Suprapubic skin (tissue), 4 donors: Measurements from ENCODE around the gene KCTD14. TPM values are rescaled to one million over a fixed set of nuclear protein-coding genes. Genes with fewer than 3 reads are reported as not detected.

ENCODE experiments used
- DNase-seq, 2 donors: peaks; one replicate each; pipeline ENCODE4 v3.0.0-alpha.2; 2019; ENCODE audit warnings: low spot score in 2 of 2
- H3K27ac ChIP-seq: fragments of 200-600 bp; sonication (generic); one replicate; pipeline ENCODE4 v1.5.1; 2019
- H3K27me3 ChIP-seq: fragments of 200-600 bp; sonication (generic); one replicate; pipeline ENCODE4 v1.5.1; 2019
- H3K36me3 ChIP-seq: fragments of 200-600 bp; sonication (generic); one replicate; pipeline ENCODE4 v1.5.1; 2019
- H3K4me1 ChIP-seq: fragments of 200-600 bp; sonication (generic); one replicate; pipeline ENCODE4 v1.5.1; 2019
- H3K4me3 ChIP-seq: fragments of 200-600 bp; sonication (generic); one replicate; pipeline ENCODE4 v1.5.1; 2019; ENCODE audit warnings: mild to moderate bottlenecking
- H3K9me3 ChIP-seq: fragments of 200-600 bp; sonication (generic); one replicate; pipeline ENCODE4 v1.5.1; 2019
- CTCF ChIP-seq, 2 donors: fragments of 200-600 bp in 1 of 2; fragments of 450-650 bp in 1 of 2; sonication (generic) in 1 of 2; IDR thresholded peaks; one replicate each; pipeline ENCODE4 v1.5.1; 2016 to 2019; ENCODE audit warnings: antibody characterized with exemption in 2 of 2, mild to moderate bottlenecking in 1 of 2, moderate library complexity in 1 of 2
- EP300 ChIP-seq: sonication (generic); formaldehyde crosslinking; IDR thresholded peaks from one replicate; pipeline ENCODE4 v1.6.1; 2017; ENCODE audit warnings: antibody characterized with exemption
- POLR2A ChIP-seq, 2 donors: fragments of 450-650 bp; IDR thresholded peaks; one replicate each; pipeline ENCODE4 v1.6.1; 2017; ENCODE audit warnings: antibody characterized with exemption in 2 of 2, mild to moderate bottlenecking in 2 of 2, moderate library complexity in 2 of 2
- POLR2AphosphoS5 ChIP-seq, 3 donors: sonication (generic); formaldehyde crosslinking; IDR thresholded peaks; one replicate each; pipeline ENCODE4 v1.6.1; 2017; ENCODE audit warnings: antibody characterized with exemption in 3 of 3
- WGBS: methylation state at CpG from one replicate; pipeline ENCODE4 v1.1.5; 2018; 5-methylcytosine and 5-hydroxymethylcytosine counted together
- total RNA-seq, 4 donors: library from RNA; depleted of rRNA; stranded (reverse); fragments of >200 nt; gene quantifications; one replicate each; pipeline ENCODE4 v1.1.0, GENCODE V29; 2016

KCTD14 gene
- 1 to 10 TPM; 1.8 to 6.0 (median 3.3) TPM for total RNA-seq

DNA sequence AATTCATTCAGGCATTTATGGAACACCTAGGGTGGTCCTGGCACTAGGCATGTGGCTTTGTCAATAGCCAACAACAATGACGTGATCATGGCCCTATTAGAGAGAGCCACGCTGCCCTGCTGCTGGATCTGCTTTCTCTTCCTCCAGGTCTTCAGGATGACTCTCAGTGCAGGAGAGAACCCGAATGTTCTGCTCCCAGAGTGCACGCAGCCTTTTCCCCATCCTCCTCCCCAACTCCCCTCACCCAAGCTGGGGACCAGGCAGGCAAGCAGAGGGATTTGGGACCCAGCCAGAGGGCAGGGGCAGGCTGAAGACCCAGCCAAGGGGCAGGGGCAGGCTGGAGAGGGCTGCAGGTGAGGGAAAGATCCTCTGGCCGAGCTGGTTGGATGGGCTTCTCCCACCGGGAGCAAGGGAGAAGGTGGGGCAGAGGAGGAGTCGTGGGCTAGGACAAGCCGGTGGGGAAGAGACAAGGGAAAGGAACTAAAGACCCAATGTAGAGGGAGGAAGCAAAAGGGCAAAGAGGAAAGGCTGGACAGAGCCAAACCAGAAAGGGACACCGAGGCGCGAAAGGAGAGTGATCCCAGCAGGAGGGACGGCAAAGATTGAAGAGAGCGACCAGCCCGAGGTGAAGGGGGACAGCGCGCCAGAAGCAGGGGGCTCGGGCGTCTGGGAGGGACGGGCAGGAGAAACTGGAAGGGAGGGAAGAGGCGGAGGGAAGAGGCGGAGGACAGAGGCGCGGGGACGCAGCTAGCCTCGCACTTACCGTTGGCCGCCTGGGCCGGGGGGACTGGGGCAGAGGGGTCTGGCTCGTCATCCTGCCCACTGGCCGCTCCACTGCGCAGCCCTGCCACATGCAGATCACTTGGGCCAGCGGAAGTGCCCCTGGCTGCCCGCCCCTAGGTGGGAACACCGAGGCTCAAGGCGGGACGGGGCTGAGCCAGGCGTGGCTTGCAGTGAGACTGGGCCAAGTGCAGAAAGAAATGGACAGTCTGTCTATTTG is at the start of gene KCTD14:
Gene KCTD14 (minus strand): TSS at position 880 of the 1,000 bp plus-strand sequence. CDS start 27 bp downstream, at position 853.
- H3K27me3 ChIP-seq = no peaks in the 10 kb centered on the region
- peaks cover 11% of the 10 kb centered on the region for H3K4me1 ChIP-seq
- peak within 1 kb of the TSS; percentile 78 for H3K27ac ChIP-seq
- no peak for TF ChIP-seq POLR2AphosphoS5 (IDR thresholded peaks at IDR 0.05)
- TF ChIP-seq EP300 = no peak
- no peak for TF ChIP-seq CTCF (IDR thresholded peaks at IDR 0.05)
- no peak for TF ChIP-seq POLR2A (IDR thresholded peaks at IDR 0.05)
- no peaks in the 10 kb centered on the region for H3K9me3 ChIP-seq
- peak within 1 kb of the TSS; percentile 62 for H3K4me3 ChIP-seq
- no peaks in the 10 kb centered on the region for H3K36me3 ChIP-seq
- WGBS = 10% methylated on average over 34 of the region's 37 CpGs
- DNase-seq = no peak

- Histone ChIP-seq H3K27ac (no peak overlapping the region), H3K4me1 (peaks cover 24% of the 10 kb centered on the region), H3K4me3 (no peak overlapping the region), H3K9me3 (no peaks in the 10 kb centered on the region), H3K27me3 (no peaks in the 10 kb centered on the region), H3K36me3 (peaks cover 48% of the 10 kb centered on the region)
- no peak for TF ChIP-seq POLR2A (IDR thresholded peaks at IDR 0.05)
- TF ChIP-seq EP300 = no peak
- TF ChIP-seq POLR2AphosphoS5 (IDR thresholded peaks at IDR 0.05) = no peak
- no peak for TF ChIP-seq CTCF (IDR thresholded peaks at IDR 0.05)
- no peak for DNase-seq
- 97% methylated on average over 4 of the region's 4 CpGs for WGBS
Observed at GRCh38 chr11:78072455-78072854, 49.4 kb upstream of the KCTD14 start.

GRCh38 chr11:78071717-78072116 is 48.6 kb upstream of the KCTD14 start:
- Histone ChIP-seq H3K4me1 (peaks cover 17% of the 10 kb centered on the region), H3K27ac (no peak overlapping the region), H3K27me3 (no peaks in the 10 kb centered on the region), H3K9me3 (no peaks in the 10 kb centered on the region), H3K4me3 (no peak overlapping the region), H3K36me3 (peaks cover 52% of the 10 kb centered on the region)
- no peak for DNase-seq
- 66% methylated on average over 3 of the region's 3 CpGs for WGBS
- TF ChIP-seq POLR2AphosphoS5 (IDR thresholded peaks at IDR 0.05) (no peak), EP300 (no peak), POLR2A (IDR thresholded peaks at IDR 0.05) (no peak), CTCF (IDR thresholded peaks at IDR 0.05) (no peak)

DNA sequence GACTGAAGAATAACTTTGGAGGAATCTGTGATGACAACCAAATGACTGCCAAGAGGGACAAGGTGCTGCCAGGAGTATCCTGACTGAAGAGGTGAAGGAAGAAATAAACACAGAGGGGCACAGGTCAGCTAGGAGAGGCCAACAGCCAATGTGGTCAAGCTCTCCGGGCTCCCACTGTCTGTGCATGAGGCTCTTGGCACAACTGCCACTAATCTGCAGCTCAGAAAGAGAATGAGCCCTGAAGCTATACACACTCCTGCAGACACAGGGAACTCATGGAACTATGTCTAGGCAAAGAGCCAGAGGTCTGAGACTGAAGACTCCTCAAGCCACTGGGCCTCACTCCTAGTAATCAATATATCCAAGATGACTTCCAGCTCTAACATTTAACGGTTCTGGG is 47.5 kb upstream of the KCTD14 start:
- H3K27me3 ChIP-seq = no peaks in the 10 kb centered on the region
- 79% methylated on average over 2 of the region's 2 CpGs for WGBS
- TF ChIP-seq POLR2AphosphoS5 (IDR thresholded peaks at IDR 0.05) = no peak
- H3K9me3 ChIP-seq = no peaks in the 10 kb centered on the region
- peaks cover 52% of the 10 kb centered on the region for H3K36me3 ChIP-seq
- no peak overlapping the region for H3K4me3 ChIP-seq
- H3K4me1 ChIP-seq = peaks cover 10% of the 10 kb centered on the region
- no peak overlapping the region for H3K27ac ChIP-seq
- no peak for DNase-seq

DNA sequence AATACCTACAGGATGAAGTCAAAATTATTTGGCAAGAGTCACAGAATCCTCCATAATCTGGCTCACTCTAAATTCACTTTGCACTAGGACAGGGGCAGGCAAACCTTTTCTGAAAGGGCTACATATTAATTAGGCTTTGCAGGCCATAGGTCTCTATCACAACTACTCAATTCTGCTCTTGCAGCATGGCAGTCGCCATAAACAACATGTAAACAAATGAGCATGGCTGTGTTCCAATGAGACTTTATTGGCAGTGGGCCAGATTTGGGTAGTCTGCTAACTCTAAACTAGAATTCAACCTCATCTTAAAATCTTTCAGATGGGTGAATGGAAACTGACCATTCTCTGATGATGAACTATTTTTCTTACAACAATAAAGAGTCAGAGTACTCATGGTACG is 46.4 kb upstream of the KCTD14 start:
- no peak for DNase-seq
- Histone ChIP-seq H3K9me3 (no peaks in the 10 kb centered on the region), H3K27ac (no peak overlapping the region), H3K4me1 (peaks cover under 1% of the 10 kb centered on the region), H3K4me3 (no peak overlapping the region), H3K36me3 (peaks cover 52% of the 10 kb centered on the region), H3K27me3 (no peaks in the 10 kb centered on the region)
- TF ChIP-seq POLR2AphosphoS5 (IDR thresholded peaks at IDR 0.05) (no peak), CTCF (IDR thresholded peaks at IDR 0.05) (no peak), EP300 (no peak)
- 48% methylated on average over 2 of the region's 2 CpGs for WGBS
